Stomach (tissue), 9 donors: ENCODE data around the gene FREM3. TPM values are rescaled to one million over a fixed set of nuclear protein-coding genes. Genes with fewer than 3 reads are reported as not detected.

Experiments
- DNase-seq, 2 donors: peaks; one replicate each; pipeline versions ENCODE4 v3.0.0 to v3.0.0-alpha.2; 2013 to 2019
- H3K27ac ChIP-seq, 5 donors: fragments of 200-600 bp in 4 of 5; sonication (generic) in 4 of 5; one replicate each; pipeline ENCODE4 v1.5.1; 2013 to 2019; ENCODE audit warnings: mild to moderate bottlenecking in 1 of 5, moderate library complexity in 1 of 5
- H3K27me3 ChIP-seq, 3 donors: fragments of 200-600 bp; sonication (generic); one replicate each; pipeline ENCODE4 v1.5.1; 2017 to 2019; ENCODE audit warnings: mixed run types in 1 of 3
- H3K36me3 ChIP-seq, 4 donors: fragments of 200-600 bp; sonication (generic); 1 replicate in 3 of 4; 2 replicates in 1 of 4; pipeline ENCODE4 v1.5.1; 2016 to 2019
- H3K4me1 ChIP-seq, 4 donors: fragments of 200-600 bp; sonication (generic); one replicate each; pipeline ENCODE4 v1.5.1; 2016 to 2019
- H3K4me3 ChIP-seq, 4 donors: fragments of 200-600 bp; sonication (generic) in 3 of 4; one replicate each; pipeline ENCODE4 v1.5.1; 2016 to 2019; ENCODE audit warnings: mild to moderate bottlenecking in 1 of 4
- H3K9me3 ChIP-seq, 4 donors: fragments of 200-600 bp; sonication (generic); one replicate each; pipeline ENCODE4 v1.5.1; 2016 to 2019
- EP300 ChIP-seq: sonication (generic); formaldehyde crosslinking; IDR thresholded peaks from one replicate; pipeline ENCODE4 v1.6.1; 2017; ENCODE audit warnings: antibody characterized with exemption
- POLR2A ChIP-seq, 4 donors: fragments of 450-650 bp; IDR thresholded peaks; one replicate each; pipeline ENCODE4 v1.6.1; 2016; ENCODE audit warnings: antibody characterized with exemption in 4 of 4, control low read depth in 2 of 4, mild to moderate bottlenecking in 1 of 4, moderate library complexity in 1 of 4
- POLR2AphosphoS5 ChIP-seq, 3 donors: sonication (generic); formaldehyde crosslinking; IDR thresholded peaks; one replicate each; pipeline ENCODE4 v1.6.1; 2016; ENCODE audit warnings: antibody characterized with exemption in 3 of 3
- WGBS, 5 donors: extraction: QIAGEN DNeasy Blood & Tissue Kit in 3 of 5; methylation state at CpG; one replicate each; pipeline versions ENCODE4 v1.1.5 to v1.1.7; 2013 to 2018; 5-methylcytosine and 5-hydroxymethylcytosine counted together
- intact Hi-C: fragments of 100-400 bp; cut with DNase I; formaldehyde crosslinking; loops from one replicate; pipeline ENCODE4 v1.15.1; 2023; ENCODE audit warnings: low total_unique reads
- polyA plus RNA-seq, 3 donors: library from polyadenylated mRNA; stranded (reverse); fragments of 200-250 nt; gene quantifications; one replicate each; pipeline ENCODE4 v1.2.3, GENCODE V29; 2013
- total RNA-seq, 5 donors: library from RNA; depleted of rRNA; stranded (reverse); fragments of >200 nt; gene quantifications; one replicate each; pipeline versions ENCODE4 v1.1.0 to v1.2.3, GENCODE V29; 2014 to 2016
- TF ChIP-seq, protein P1 (sequence below), 7 experiments: fragments of 450-650 bp in 4 of 7; fragments of 200-600 bp in 3 of 7; sonication (generic) in 3 of 7; IDR thresholded peaks; one replicate each; pipeline ENCODE4 v1.5.1; 2016 to 2019; ENCODE audit warnings: antibody characterized with exemption in 7 of 7, control low read depth in 2 of 7, mild to moderate bottlenecking in 1 of 7
- donor health status: healthy with polysubstance abuse.
- donor health status: Bipolar disorder and iron deficiency.
- donor health status: healthy.

Gene FREM3
- total and polyA plus RNA-seq, 8 donors = 0.03 to 0.18 TPM; not detected in 6

DNA sequence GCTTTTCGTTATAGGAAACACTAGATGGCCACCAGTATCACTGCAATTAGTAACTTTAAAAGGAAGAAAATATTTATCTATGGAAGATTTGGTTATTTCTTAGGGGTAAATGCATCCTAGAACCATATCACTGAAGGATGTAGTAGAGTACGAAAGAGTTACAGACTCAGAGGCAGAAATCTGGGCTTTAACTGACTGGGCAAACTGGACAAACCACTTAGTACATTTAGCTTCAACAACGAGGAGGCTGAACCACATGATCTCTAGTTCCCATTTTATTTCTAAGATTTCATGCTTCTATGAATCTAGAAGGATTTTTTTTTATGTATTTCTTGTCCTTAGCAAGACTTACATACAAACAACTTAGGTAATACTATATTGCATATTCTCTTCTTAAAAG lies 94.0 kb downstream of the FREM3 start:
- H3K4me1 ChIP-seq = no peaks in the 10 kb centered on the region
- no peaks in the 10 kb centered on the region for H3K36me3 ChIP-seq
- H3K27ac ChIP-seq = no peak overlapping the region
- intact Hi-C loops = no loop called here
- TF ChIP-seq, protein P1, sequence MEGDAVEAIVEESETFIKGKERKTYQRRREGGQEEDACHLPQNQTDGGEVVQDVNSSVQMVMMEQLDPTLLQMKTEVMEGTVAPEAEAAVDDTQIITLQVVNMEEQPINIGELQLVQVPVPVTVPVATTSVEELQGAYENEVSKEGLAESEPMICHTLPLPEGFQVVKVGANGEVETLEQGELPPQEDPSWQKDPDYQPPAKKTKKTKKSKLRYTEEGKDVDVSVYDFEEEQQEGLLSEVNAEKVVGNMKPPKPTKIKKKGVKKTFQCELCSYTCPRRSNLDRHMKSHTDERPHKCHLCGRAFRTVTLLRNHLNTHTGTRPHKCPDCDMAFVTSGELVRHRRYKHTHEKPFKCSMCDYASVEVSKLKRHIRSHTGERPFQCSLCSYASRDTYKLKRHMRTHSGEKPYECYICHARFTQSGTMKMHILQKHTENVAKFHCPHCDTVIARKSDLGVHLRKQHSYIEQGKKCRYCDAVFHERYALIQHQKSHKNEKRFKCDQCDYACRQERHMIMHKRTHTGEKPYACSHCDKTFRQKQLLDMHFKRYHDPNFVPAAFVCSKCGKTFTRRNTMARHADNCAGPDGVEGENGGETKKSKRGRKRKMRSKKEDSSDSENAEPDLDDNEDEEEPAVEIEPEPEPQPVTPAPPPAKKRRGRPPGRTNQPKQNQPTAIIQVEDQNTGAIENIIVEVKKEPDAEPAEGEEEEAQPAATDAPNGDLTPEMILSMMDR (IDR thresholded peaks at IDR 0.05) = no peak
- WGBS, 5 donors = 56 to 72% (median 58%) methylated on average over 3 of the region's 3 CpGs
- no peaks in the 10 kb centered on the region for H3K27me3 ChIP-seq
- no peak for DNase-seq
- peaks cover 0 to 6% (median 1%) of the 10 kb centered on the region in 4 donors for H3K9me3 ChIP-seq
- H3K4me3 ChIP-seq = no peak overlapping the region

DNA sequence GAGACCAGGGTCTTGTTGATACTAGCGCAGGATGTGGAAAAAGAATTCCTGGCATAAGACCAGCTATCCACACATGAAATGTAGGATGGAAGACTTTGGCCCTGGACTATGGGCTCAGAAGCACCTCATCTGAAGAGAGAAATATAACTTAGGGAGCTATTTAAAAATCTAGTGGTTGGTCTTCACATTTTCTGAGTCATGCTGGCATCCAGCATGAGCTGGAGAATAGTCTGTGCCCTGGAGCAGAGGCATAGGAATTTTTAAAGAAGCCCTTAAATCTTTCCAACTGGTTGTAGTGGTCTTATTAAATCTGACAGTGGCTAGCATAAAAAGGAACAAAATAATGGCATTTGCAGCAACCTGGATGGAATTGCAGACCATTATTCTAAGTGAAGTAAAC lies 100.6 kb downstream of the FREM3 start:
- 84 to 100% (median 96%) methylated on average over 1 of the region's 1 CpG for WGBS, 5 donors
- no peak overlapping the region for H3K27ac ChIP-seq
- TF ChIP-seq, protein P1 (IDR thresholded peaks at IDR 0.05) = no peak
- TF ChIP-seq EP300 = no peak
- TF ChIP-seq POLR2A (IDR thresholded peaks at IDR 0.05) = no peak
- TF ChIP-seq POLR2AphosphoS5 (IDR thresholded peaks at IDR 0.05) = no peak
- no peaks in the 10 kb centered on the region for H3K9me3 ChIP-seq
- no peaks in the 10 kb centered on the region for H3K36me3 ChIP-seq
- DNase-seq = no peak
- intact Hi-C loops = no loop called here
- no peaks in the 10 kb centered on the region for H3K4me1 ChIP-seq
- no peak overlapping the region for H3K4me3 ChIP-seq
- no peaks in the 10 kb centered on the region for H3K27me3 ChIP-seq

DNA sequence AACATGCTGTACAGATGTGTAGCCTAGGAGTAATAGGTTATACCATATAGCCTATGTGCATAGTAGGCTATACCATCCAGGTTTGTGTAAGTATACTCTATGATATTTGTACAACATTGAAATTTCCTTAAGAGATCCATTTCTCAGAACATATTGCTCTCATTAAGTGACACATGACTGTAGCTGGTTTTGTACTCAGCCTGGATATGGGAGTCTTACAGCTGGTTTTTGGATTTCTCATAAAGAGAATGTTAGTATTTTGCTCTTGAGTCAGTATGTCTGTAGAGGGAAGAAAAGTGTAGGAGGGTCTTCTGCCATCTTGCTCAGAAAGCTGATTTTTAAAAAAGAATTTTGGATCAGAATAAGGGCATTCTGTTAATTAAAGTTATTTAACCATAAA lies 101.7 kb downstream of the FREM3 start:
- TF ChIP-seq EP300 (no peak), POLR2A (IDR thresholded peaks at IDR 0.05) (no peak), POLR2AphosphoS5 (IDR thresholded peaks at IDR 0.05) (no peak)
- TF ChIP-seq, protein P1 (IDR thresholded peaks at IDR 0.05) = no peak
- Histone ChIP-seq H3K4me1 (no peaks in the 10 kb centered on the region), H3K4me3 (no peak overlapping the region), H3K9me3 (no peaks in the 10 kb centered on the region), H3K36me3 (no peaks in the 10 kb centered on the region), H3K27me3 (no peaks in the 10 kb centered on the region), H3K27ac (no peak overlapping the region)
- intact Hi-C loops = no loop called here
- no peak for DNase-seq

DNA sequence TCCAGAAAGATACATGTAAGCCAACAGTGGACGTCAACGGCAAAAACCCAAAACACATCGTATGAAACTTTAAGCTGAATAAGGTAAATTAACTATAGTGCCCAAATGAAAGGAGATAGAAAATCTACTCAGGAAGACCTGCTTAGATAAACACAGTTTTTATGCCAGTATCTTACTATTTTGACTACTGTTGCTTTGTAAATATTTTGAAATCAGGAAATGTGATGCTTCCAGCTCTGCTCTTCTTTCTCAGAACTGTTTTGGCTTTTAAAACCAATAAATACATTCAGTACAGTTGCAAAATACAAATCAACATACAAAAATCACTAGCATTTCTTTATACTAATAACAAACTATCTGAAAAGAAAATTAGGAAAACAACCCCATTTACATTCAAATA lies 103.2 kb downstream of the FREM3 start:
- no peaks in the 10 kb centered on the region for H3K9me3 ChIP-seq
- TF ChIP-seq POLR2AphosphoS5 (IDR thresholded peaks at IDR 0.05) = no peak
- TF ChIP-seq, protein P1 (IDR thresholded peaks at IDR 0.05) = no peak
- no peak for TF ChIP-seq POLR2A (IDR thresholded peaks at IDR 0.05)
- no peak for TF ChIP-seq EP300
- no peaks in the 10 kb centered on the region for H3K36me3 ChIP-seq
- intact Hi-C loops = no loop called here
- H3K27me3 ChIP-seq = no peaks in the 10 kb centered on the region
- no peak for DNase-seq
- no peak overlapping the region for H3K27ac ChIP-seq
- 74 to 91% (median 82%) methylated on average over 3 of the region's 3 CpGs for WGBS, 5 donors
- no peak overlapping the region for H3K4me3 ChIP-seq
- no peaks in the 10 kb centered on the region for H3K4me1 ChIP-seq

DNA sequence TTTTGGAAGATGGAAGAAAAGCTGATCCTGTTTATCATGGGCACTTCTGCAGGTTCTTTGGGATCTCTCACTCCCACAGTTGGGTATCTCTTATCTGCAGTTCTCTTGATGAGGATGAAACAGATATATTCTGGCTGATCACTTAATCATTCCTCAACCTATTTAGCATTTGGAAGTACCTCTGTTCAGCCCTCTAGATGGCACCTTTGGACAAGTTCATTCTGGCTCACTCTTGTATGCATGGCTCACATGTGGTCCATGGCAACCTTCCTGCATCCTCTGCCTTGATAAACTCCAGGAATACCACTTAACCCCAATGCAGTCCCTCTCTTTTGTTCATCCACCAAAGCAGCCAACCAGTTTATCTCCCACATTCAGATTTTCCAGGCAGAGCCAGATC lies 112.8 kb downstream of the FREM3 start:
- DNase-seq = no peak
- Histone ChIP-seq H3K9me3 (peaks cover 0 to 10% (median 7%) of the 10 kb centered on the region in 4 donors), H3K4me1 (no peaks in the 10 kb centered on the region), H3K27ac (no peak overlapping the region), H3K36me3 (no peaks in the 10 kb centered on the region), H3K4me3 (no peak overlapping the region), H3K27me3 (no peaks in the 10 kb centered on the region)
- TF ChIP-seq, protein P1 (IDR thresholded peaks at IDR 0.05) = no peak
- no peak for TF ChIP-seq POLR2AphosphoS5 (IDR thresholded peaks at IDR 0.05)
- no peak for TF ChIP-seq EP300
- no peak for TF ChIP-seq POLR2A (IDR thresholded peaks at IDR 0.05)
- intact Hi-C loops = no loop called here
